Memory B cell (primary cell): Measurements from ENCODE around the gene DCDC1.
"Not testable (repeated sequence)": the region's sequence is repeated elsewhere in the genome, so short reads cannot be mapped to it uniquely, and the experiment has no call there.

Source experiments
- ATAC-seq: fragments of 150-1000 bp; cut with Tn5 transposase; 2 replicates; pipeline ENCODE4 v1.10.0; 2021; ENCODE audit warnings: low read depth, mild to moderate bottlenecking, moderate library complexity
- DNase-seq, 2 donors: peaks; one replicate each; pipeline ENCODE4 v3.0.0; 2022; ENCODE audit warnings: low spot score in 2 of 2
- H3K27ac Mint-ChIP-seq: one replicate; pipeline ENCODE4 v1.8.0; 2022; ENCODE audit warnings: mild to moderate bottlenecking, moderate library complexity, mixed read lengths
- H3K27me3 Mint-ChIP-seq: one replicate; pipeline ENCODE4 v1.8.0; 2022; ENCODE audit warnings: mixed read lengths
- H3K36me3 Mint-ChIP-seq: one replicate; pipeline ENCODE4 v1.8.0; 2022; ENCODE audit warnings: mild to moderate bottlenecking, mixed read lengths
- H3K4me1 Mint-ChIP-seq: one replicate; pipeline ENCODE4 v1.8.0; 2022; ENCODE audit warnings: mixed read lengths
- H3K4me3 Mint-ChIP-seq: one replicate; pipeline ENCODE4 v1.8.0; 2022; ENCODE audit warnings: mild to moderate bottlenecking, moderate library complexity, mixed read lengths
- H3K9me3 Mint-ChIP-seq: one replicate; pipeline ENCODE4 v1.8.0; 2022; ENCODE audit warnings: mixed read lengths

The DCDC1 gene

GRCh38 chr11:31295308-31295707, 74.2 kb downstream of the DCDC1 start:
- Mint-ChIP-seq H3K4me1 (no peaks in the 10 kb centered on the region), H3K27me3 (peaks cover 2% of the 10 kb centered on the region), H3K36me3 (no peaks in the 10 kb centered on the region), H3K4me3 (no peak overlapping the region), H3K27ac (no peak overlapping the region), H3K9me3 (peaks cover 2% of the 10 kb centered on the region)
- ATAC-seq: no peak
- no peak for DNase-seq

GRCh38 chr11:31273527-31273926, 96.0 kb downstream of the DCDC1 start:
- not testable (repeated sequence) for H3K4me3 Mint-ChIP-seq, H3K27me3 Mint-ChIP-seq, H3K4me1 Mint-ChIP-seq, H3K36me3 Mint-ChIP-seq, ATAC-seq, DNase-seq, H3K27ac Mint-ChIP-seq
- peaks cover 17% of the 10 kb centered on the region for H3K9me3 Mint-ChIP-seq

GRCh38 chr11:31267720-31268119, 101.8 kb downstream of the DCDC1 start:
- Mint-ChIP-seq H3K4me3 (no peak overlapping the region), H3K27ac (no peak overlapping the region), H3K27me3 (no peaks in the 10 kb centered on the region), H3K9me3 (peaks cover 8% of the 10 kb centered on the region), H3K36me3 (no peaks in the 10 kb centered on the region), H3K4me1 (no peaks in the 10 kb centered on the region)
- no peak for DNase-seq
- ATAC-seq: no peak

GRCh38 chr11:31264834-31265233, 104.7 kb downstream of the DCDC1 start:
- Mint-ChIP-seq H3K36me3 (no peaks in the 10 kb centered on the region), H3K4me1 (no peaks in the 10 kb centered on the region), H3K27ac (no peak overlapping the region), H3K4me3 (no peak overlapping the region), H3K9me3 (peaks cover 1% of the 10 kb centered on the region), H3K27me3 (no peaks in the 10 kb centered on the region)
- DNase-seq: no peak
- no peak for ATAC-seq

DNA sequence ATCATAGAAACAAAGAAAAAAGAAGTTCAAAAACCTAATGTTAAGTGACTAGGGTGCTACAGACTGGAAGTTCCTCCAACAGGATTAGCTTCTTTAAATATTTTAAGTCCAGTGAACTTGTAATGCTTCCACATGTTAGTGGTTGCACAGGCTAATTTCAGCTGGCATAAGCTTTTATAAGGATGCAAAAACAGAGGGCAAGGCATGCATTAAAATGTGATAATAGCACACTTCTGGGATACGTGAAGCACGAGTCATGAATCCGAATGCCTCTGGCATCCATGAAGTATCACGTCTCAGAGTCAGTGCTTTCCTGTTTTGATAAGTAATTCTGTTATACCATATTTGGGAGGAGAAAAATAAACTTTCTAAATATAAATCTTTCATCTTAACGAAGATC, 106.8 kb downstream of the DCDC1 start:
- no peak overlapping the region for H3K4me3 Mint-ChIP-seq
- no peaks in the 10 kb centered on the region for H3K36me3 Mint-ChIP-seq
- DNase-seq (no peak), ATAC-seq (no peak)
- H3K9me3 Mint-ChIP-seq: no peaks in the 10 kb centered on the region
- H3K4me1 Mint-ChIP-seq: no peaks in the 10 kb centered on the region
- H3K27ac Mint-ChIP-seq: no peak overlapping the region
- peaks cover 1% of the 10 kb centered on the region for H3K27me3 Mint-ChIP-seq

DNA sequence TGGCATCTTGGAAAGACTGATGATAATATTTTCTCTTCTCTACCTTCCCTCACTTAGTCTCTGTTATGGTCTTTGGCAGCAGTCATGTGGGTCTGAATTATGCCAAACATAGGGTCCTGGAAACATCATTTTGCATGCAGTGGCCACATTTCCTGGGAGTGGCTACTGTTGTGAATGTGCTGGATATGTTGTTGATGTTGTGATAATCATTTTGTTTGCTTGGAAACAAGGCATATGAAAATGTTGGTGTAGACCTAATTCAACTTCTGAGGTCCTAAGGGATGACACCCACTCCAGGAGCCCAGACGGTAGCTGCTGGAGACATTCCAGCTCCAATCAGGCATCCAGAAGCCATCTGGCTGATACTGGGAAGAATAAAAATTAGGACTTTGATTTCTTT, 109.7 kb downstream of the DCDC1 start:
- Mint-ChIP-seq H3K9me3 (no peaks in the 10 kb centered on the region), H3K27ac (no peak overlapping the region), H3K4me3 (no peak overlapping the region), H3K27me3 (peaks cover 1% of the 10 kb centered on the region), H3K4me1 (no peaks in the 10 kb centered on the region), H3K36me3 (no peaks in the 10 kb centered on the region)
- ATAC-seq: no peak
- DNase-seq: no peak

DNA sequence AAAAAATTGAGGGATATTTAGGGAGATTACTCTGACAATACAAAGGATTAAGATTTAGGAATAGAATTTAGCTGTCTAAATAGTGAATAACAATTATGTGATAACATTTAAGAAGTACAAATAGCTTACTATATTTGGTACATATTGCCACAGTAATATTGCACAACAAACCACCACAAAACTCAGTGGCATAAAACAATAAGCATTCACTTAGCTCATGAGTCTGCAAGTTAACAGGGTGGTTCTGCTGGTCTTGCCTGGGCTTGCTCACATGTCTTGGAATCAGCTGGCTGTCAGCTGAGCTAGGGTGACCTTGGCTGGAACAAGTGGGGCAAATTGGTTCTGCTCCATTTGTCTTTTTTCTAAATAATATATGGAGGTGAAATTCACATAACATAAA, 115.1 kb downstream of the DCDC1 start:
- Mint-ChIP-seq H3K4me1 (no peaks in the 10 kb centered on the region), H3K4me3 (no peak overlapping the region)
- ATAC-seq: no peak

GRCh38 chr11:31248768-31249167, 120.8 kb downstream of the DCDC1 start:
- Mint-ChIP-seq H3K9me3 (no peaks in the 10 kb centered on the region), H3K4me3 (no peak overlapping the region), H3K27ac (no peak overlapping the region), H3K27me3 (peaks cover 4% of the 10 kb centered on the region), H3K4me1 (no peaks in the 10 kb centered on the region), H3K36me3 (no peaks in the 10 kb centered on the region)
- no peak for ATAC-seq
- no peak for DNase-seq

More for the DNA sequence above, 115.1 kb downstream of the DCDC1 start:
- peaks cover 4% of the 10 kb centered on the region for H3K27me3 Mint-ChIP-seq
- no peaks in the 10 kb centered on the region for H3K9me3 Mint-ChIP-seq
- H3K36me3 Mint-ChIP-seq: no peaks in the 10 kb centered on the region
- no peak overlapping the region for H3K27ac Mint-ChIP-seq
- DNase-seq: no peak

DNA sequence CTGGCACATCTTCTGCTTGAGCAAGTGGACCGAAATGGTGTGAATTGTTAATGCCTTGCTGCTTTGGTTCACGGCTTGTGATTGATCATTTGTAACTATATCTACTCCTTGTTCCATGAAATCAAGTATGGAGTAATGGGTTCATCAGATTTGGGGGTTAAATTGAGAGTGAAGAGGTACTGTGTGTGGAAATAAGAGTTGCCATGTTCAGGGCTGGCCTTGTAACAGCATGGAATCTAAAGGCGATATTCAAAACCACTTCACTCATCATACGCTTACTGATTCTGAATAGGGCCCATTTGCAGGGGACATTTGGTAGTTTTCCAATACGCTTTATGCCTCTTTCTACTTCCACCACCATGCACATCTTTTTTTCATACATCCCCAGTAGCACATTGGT, 122.2 kb downstream of the DCDC1 start:
- H3K9me3 Mint-ChIP-seq: no peaks in the 10 kb centered on the region
- no peaks in the 10 kb centered on the region for H3K4me1 Mint-ChIP-seq
- no peak for ATAC-seq
- DNase-seq: no peak
- no peak overlapping the region for H3K27ac Mint-ChIP-seq
- H3K27me3 Mint-ChIP-seq: peaks cover 4% of the 10 kb centered on the region
- H3K36me3 Mint-ChIP-seq: no peaks in the 10 kb centered on the region
- H3K4me3 Mint-ChIP-seq: no peak overlapping the region

DNA sequence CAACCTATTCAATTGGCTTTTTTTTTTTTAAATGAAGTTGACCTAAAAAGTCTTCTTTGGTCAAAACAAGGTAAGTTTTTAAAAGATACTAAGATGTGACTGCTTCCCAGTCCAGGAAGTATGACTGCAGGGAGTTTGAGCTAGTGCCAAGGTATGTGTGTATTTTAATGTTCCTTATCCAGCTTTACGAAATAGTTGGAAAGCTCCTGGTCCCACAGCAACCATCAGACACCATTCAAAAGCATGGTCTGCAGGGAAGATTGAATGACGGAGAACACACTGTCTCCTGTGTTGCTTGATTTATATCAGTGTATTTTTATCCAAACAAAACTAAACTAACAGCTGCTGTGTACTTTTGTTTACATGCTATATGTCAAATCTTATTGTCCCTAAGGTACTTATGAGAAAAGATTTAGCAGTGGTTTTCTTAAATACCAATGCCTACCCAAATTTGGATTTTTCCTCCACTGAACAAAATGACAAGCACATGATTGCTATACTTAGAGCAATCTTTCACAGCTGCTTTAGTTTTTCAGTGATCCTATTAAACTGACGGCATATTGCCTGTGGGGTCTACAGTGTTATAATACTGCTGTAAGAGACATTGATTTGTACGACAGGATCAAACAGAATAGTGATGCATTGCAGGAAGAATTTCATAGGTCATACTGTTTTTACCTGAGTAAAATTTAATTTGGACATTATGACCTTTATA, 122.9 kb downstream of the DCDC1 start:
- no peak for DNase-seq
- H3K36me3 Mint-ChIP-seq: no peaks in the 10 kb centered on the region
- no peak overlapping the region for H3K4me3 Mint-ChIP-seq
- no peaks in the 10 kb centered on the region for H3K4me1 Mint-ChIP-seq
- peaks cover 2% of the 10 kb centered on the region for H3K27me3 Mint-ChIP-seq
- no peak for ATAC-seq
- no peak overlapping the region for H3K27ac Mint-ChIP-seq
- H3K9me3 Mint-ChIP-seq: no peaks in the 10 kb centered on the region

- no peak for ATAC-seq
- Mint-ChIP-seq H3K4me3 (no peak overlapping the region), H3K27ac (no peak overlapping the region)
Observed at GRCh38 chr11:31243706-31244105, 125.8 kb downstream of the DCDC1 start.

DNA sequence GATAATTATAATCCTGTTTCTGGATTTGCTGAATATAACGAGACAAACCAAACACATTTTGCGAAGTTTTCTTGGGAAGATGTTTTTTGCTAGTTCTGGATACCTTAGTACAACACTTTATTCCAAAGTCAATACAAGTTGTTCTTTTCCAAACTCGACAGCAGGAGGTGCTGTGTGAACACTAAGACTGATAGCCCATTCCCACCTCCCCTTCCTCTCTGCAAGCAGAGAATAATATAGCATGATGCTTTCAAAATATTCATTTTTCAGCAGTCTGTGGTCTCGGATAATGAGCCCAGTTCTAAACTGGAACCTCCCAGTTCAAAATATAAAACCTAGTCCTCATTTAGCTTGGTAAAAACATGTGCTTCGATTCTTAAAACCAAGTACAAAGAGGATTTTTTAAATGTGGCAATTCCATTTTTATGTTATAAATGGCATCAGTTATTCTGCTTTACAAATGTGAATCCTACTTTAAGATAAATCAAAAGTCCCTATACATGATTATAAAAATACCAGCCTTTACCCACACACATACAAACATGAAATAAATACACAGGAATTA, 129.1 kb downstream of the DCDC1 start:
- Mint-ChIP-seq H3K27ac (no peak overlapping the region), H3K36me3 (no peaks in the 10 kb centered on the region), H3K4me3 (no peak overlapping the region), H3K27me3 (no peaks in the 10 kb centered on the region), H3K4me1 (no peaks in the 10 kb centered on the region), H3K9me3 (no peaks in the 10 kb centered on the region)
- DNase-seq (peak in 1 of 2 donors; percentile 0), ATAC-seq (no peak)

More at GRCh38 chr11:31243706-31244105, 125.8 kb downstream of the DCDC1 start:
- no peak for DNase-seq
- Mint-ChIP-seq H3K9me3 (no peaks in the 10 kb centered on the region), H3K4me1 (no peaks in the 10 kb centered on the region), H3K27me3 (no peaks in the 10 kb centered on the region), H3K36me3 (no peaks in the 10 kb centered on the region)

DNA sequence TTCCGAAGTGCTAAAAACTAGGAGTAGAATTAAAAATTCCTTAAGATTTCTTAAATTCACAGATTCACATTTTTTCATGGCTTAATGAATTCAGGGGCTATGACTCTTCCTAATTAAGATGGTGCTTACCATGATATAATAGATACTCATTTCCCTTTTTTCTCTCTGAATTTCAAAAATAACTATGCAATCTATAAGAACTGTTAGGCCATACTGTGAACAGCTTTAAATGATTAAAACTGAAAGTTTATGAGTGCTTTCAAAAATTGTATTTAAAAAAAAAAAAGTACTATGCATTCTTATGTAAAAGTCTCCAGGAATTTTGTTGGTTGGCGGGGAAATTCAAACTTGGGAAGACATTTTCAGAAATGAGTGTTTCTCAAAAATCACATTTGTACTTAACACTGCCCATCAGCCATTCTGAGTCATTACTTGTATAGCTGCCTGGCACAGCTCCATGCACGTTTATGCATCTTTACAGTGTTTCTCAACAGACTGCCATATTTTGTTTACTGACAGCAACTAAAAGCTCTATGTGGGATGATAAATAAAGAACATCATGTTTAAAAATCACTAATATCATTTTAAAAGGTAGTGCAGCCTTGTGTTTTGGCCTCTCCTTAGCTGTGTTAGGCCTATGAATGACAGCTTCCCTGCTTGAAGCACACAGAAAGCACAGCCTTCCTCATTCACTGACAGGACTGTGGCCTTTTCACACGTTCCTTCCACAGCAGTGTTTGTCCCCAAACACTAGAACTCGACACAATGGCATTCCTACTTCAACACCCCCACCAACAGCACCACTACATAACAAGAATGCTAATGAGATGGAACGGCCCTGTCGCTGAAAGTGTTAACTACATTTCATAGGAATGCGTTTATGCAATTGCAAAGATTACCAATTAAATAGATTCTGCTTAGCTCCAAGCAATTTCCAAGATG, 131.4 kb downstream of the DCDC1 start:
- no peaks in the 10 kb centered on the region for H3K27me3 Mint-ChIP-seq
- no peak overlapping the region for H3K4me3 Mint-ChIP-seq
- no peaks in the 10 kb centered on the region for H3K4me1 Mint-ChIP-seq
- no peaks in the 10 kb centered on the region for H3K9me3 Mint-ChIP-seq
- DNase-seq: no peak
- no peak overlapping the region for H3K27ac Mint-ChIP-seq
- no peak for ATAC-seq
- no peaks in the 10 kb centered on the region for H3K36me3 Mint-ChIP-seq

- Mint-ChIP-seq H3K36me3 (no peaks in the 10 kb centered on the region), H3K27ac (no peak overlapping the region), H3K4me3 (no peak overlapping the region), H3K27me3 (no peaks in the 10 kb centered on the region), H3K4me1 (no peaks in the 10 kb centered on the region), H3K9me3 (no peaks in the 10 kb centered on the region)
- DNase-seq: no peak
- ATAC-seq: no peak
Observed at GRCh38 chr11:31236143-31236542, 133.4 kb downstream of the DCDC1 start.
